H9 (cell line): Measurements from ENCODE around the gene GPR176. TPM values are rescaled to one million over a fixed set of nuclear protein-coding genes. Genes with fewer than 3 reads are reported as not detected.

Source experiments
- DNase-seq: peaks from one replicate; pipeline ENCODE4 v3.0.0-alpha.2; 2017
- H2AFZ ChIP-seq: one replicate; pipeline ENCODE4 v1.6.1; 2013; ENCODE audit warnings: mild to moderate bottlenecking, low read length, control low read depth, moderate library complexity
- H2AK5ac ChIP-seq: 2 replicates; pipeline ENCODE4 v1.6.1; 2013; ENCODE audit warnings: low read length, control low read depth, mixed read lengths; ENCODE audit not compliant: insufficient read length
- H2BK120ac ChIP-seq: one replicate; pipeline ENCODE4 v1.6.1; 2013; ENCODE audit warnings: low read depth, mild to moderate bottlenecking, low read length, control low read depth, inconsistent platforms; ENCODE audit not compliant: poor library complexity, severe bottlenecking
- H2BK12ac ChIP-seq: 2 replicates; pipeline ENCODE4 v1.6.1; 2013; ENCODE audit warnings: low read length, control low read depth, mixed read lengths, low read depth; ENCODE audit not compliant: insufficient read length
- H2BK15ac ChIP-seq: 2 replicates; pipeline ENCODE4 v1.6.1; 2013; ENCODE audit warnings: low read depth, low read length, control low read depth
- H2BK20ac ChIP-seq: one replicate; pipeline ENCODE4 v1.6.1; 2013; ENCODE audit warnings: low read depth, mild to moderate bottlenecking, low read length, control low read depth, inconsistent platforms; ENCODE audit not compliant: poor library complexity, severe bottlenecking
- H2BK5ac ChIP-seq: 2 replicates; pipeline ENCODE4 v1.6.1; 2013; ENCODE audit warnings: low read length, control low read depth, mixed read lengths; ENCODE audit not compliant: insufficient read length
- H3K14ac ChIP-seq: 2 replicates; pipeline ENCODE4 v1.6.1; 2013; ENCODE audit warnings: low read length, control low read depth; ENCODE audit not compliant: insufficient read depth
- H3K18ac ChIP-seq: 2 replicates; pipeline ENCODE4 v1.6.1; 2013; ENCODE audit warnings: low read depth, mild to moderate bottlenecking, mixed read lengths, low read length, control low read depth; ENCODE audit not compliant: insufficient read length
- H3K23ac ChIP-seq: 2 replicates; pipeline ENCODE4 v1.6.1; 2013; ENCODE audit warnings: low read length, control low read depth, mixed read lengths, low read depth; ENCODE audit not compliant: insufficient read length
- H3K23me2 ChIP-seq: 2 replicates; pipeline ENCODE4 v1.6.1; 2013; ENCODE audit warnings: low read depth, mild to moderate bottlenecking, mixed read lengths, low read length, control low read depth; ENCODE audit not compliant: insufficient read length, poor library complexity, severe bottlenecking
- H3K27ac ChIP-seq: 2 replicates; pipeline ENCODE4 v1.5.1; 2013; ENCODE audit warnings: low read length, control low read depth, mixed read lengths, low read depth; ENCODE audit not compliant: insufficient read length
- H3K27me3 ChIP-seq: 2 replicates; pipeline ENCODE4 v1.6.1; 2013; ENCODE audit warnings: low read length, control low read depth, inconsistent platforms; ENCODE audit not compliant: insufficient read depth
- H3K4ac ChIP-seq: 2 replicates; pipeline ENCODE4 v1.6.1; 2013; ENCODE audit warnings: low read depth, mild to moderate bottlenecking, control low read depth, inconsistent platforms, low read length, moderate library complexity
- H3K4me1 ChIP-seq: 2 replicates; pipeline ENCODE4 v1.6.1; 2013; ENCODE audit warnings: low read length, control low read depth, inconsistent platforms; ENCODE audit not compliant: insufficient read depth
- H3K4me2 ChIP-seq: 2 replicates; pipeline ENCODE4 v1.6.1; 2013; ENCODE audit warnings: low read length, control low read depth, mixed read lengths; ENCODE audit not compliant: insufficient read length, insufficient read depth
- H3K56ac ChIP-seq: 2 replicates; pipeline ENCODE4 v1.6.1; 2013; ENCODE audit warnings: low read depth, mild to moderate bottlenecking, mixed read lengths, low read length, control low read depth; ENCODE audit not compliant: insufficient read length
- H3K79me1 ChIP-seq: 2 replicates; pipeline ENCODE4 v1.6.1; 2013; ENCODE audit warnings: low read depth, mild to moderate bottlenecking, moderate library complexity, low read length, control low read depth, inconsistent platforms; ENCODE audit not compliant: insufficient read depth, poor library complexity, severe bottlenecking
- H3K79me2 ChIP-seq: 2 replicates; pipeline ENCODE4 v1.6.1; 2013; ENCODE audit warnings: low read length, control low read depth, inconsistent platforms; ENCODE audit not compliant: insufficient read depth
- H3K9ac ChIP-seq: 2 replicates; pipeline ENCODE4 v1.6.1; 2013; ENCODE audit warnings: low read length, control low read depth, mixed read lengths; ENCODE audit not compliant: insufficient read length; ENCODE audit errors: extremely low read depth
- H3K9me3 ChIP-seq: one replicate; pipeline ENCODE4 v1.6.1; 2013; ENCODE audit warnings: low read depth, low read length, inconsistent platforms; ENCODE audit not compliant: control insufficient read depth
- H3T11ph ChIP-seq: one replicate; pipeline ENCODE4 v1.6.1; 2013; ENCODE audit warnings: mild to moderate bottlenecking, low read length, control low read depth, inconsistent platforms
- H4K20me1 ChIP-seq: one replicate; pipeline ENCODE4 v1.6.1; 2013; ENCODE audit not compliant: control insufficient read depth, insufficient read length, insufficient read depth
- H4K5ac ChIP-seq: 2 replicates; pipeline ENCODE4 v1.6.1; 2013; ENCODE audit warnings: low read depth, mild to moderate bottlenecking, mixed read lengths, low read length, control low read depth; ENCODE audit not compliant: insufficient read length
- H4K8ac ChIP-seq: replicated peaks from 2 replicates; pipeline ENCODE4 v1.6.1; 2013; ENCODE audit warnings: low read length, control low read depth, mixed read lengths, low read depth; ENCODE audit not compliant: insufficient read length
- H4K91ac ChIP-seq: 2 replicates; pipeline ENCODE4 v1.6.1; 2013; ENCODE audit warnings: low read depth, mild to moderate bottlenecking, moderate library complexity, mixed read lengths, low read length, control low read depth; ENCODE audit not compliant: insufficient read length
- H3K27ac Mint-ChIP-seq, 3 experiments: 2 replicates in 2 of 3; 3 replicates in 1 of 3; pipeline ENCODE4 v1.8.0; 2020 to 2021; ENCODE audit warnings: mixed read lengths in 3 of 3, mild to moderate bottlenecking in 1 of 3, moderate library complexity in 1 of 3
- H3K27me3 Mint-ChIP-seq: 2 replicates; pipeline ENCODE4 v1.8.0; 2021; ENCODE audit warnings: low read depth, mild to moderate bottlenecking, moderate library complexity, mixed read lengths
- H3K36me3 Mint-ChIP-seq, 3 experiments: 2 replicates in 2 of 3; 3 replicates in 1 of 3; pipeline ENCODE4 v1.8.0; 2020 to 2021; ENCODE audit warnings: low read depth in 3 of 3, mixed read lengths in 3 of 3; ENCODE audit not compliant: insufficient read depth in 1 of 3
- H3K4me1 Mint-ChIP-seq, 2 experiments: 2 replicates each; pipeline ENCODE4 v1.8.0; 2020; ENCODE audit warnings: mixed read lengths in 2 of 2
- H3K4me3 Mint-ChIP-seq, 2 experiments: 2 replicates in 1 of 2; 3 replicates in 1 of 2; pipeline ENCODE4 v1.8.0; 2020 to 2021; ENCODE audit warnings: mild to moderate bottlenecking in 2 of 2, mixed read lengths in 2 of 2, moderate library complexity in 1 of 2
- H3K9me3 Mint-ChIP-seq, 2 experiments: 2 replicates in 1 of 2; 3 replicates in 1 of 2; pipeline ENCODE4 v1.8.0; 2020; ENCODE audit warnings: mild to moderate bottlenecking in 2 of 2, mixed read lengths in 2 of 2, moderate library complexity in 1 of 2
- WGBS: extraction: QIAGEN DNeasy Blood & Tissue Kit; methylation state at CpG from one replicate; pipeline ENCODE4 v1.1.7; 2013; ENCODE audit warnings: missing lambda C conversion rate, low lambda C conversion rate, mixed read lengths; ENCODE audit not compliant: insufficient read length; ENCODE audit errors: extremely low coverage; 5-methylcytosine and 5-hydroxymethylcytosine counted together
- total RNA-seq: library from RNA; stranded (reverse); gene quantifications from 2 replicates; pipeline ENCODE4 v1.2.1, GENCODE V29; 2021
- TF ChIP-seq, protein P1 (sequence below): fragments of 200-600 bp; sonication (generic); conservative IDR thresholded peaks from 3 replicates; pipeline ENCODE4 v1.8.0; 2021; ENCODE audit warnings: antibody characterized with exemption, mild to moderate bottlenecking

Gene GPR176
- total RNA-seq, 1 experiment from 2014 or later = 132 TPM

DNA sequence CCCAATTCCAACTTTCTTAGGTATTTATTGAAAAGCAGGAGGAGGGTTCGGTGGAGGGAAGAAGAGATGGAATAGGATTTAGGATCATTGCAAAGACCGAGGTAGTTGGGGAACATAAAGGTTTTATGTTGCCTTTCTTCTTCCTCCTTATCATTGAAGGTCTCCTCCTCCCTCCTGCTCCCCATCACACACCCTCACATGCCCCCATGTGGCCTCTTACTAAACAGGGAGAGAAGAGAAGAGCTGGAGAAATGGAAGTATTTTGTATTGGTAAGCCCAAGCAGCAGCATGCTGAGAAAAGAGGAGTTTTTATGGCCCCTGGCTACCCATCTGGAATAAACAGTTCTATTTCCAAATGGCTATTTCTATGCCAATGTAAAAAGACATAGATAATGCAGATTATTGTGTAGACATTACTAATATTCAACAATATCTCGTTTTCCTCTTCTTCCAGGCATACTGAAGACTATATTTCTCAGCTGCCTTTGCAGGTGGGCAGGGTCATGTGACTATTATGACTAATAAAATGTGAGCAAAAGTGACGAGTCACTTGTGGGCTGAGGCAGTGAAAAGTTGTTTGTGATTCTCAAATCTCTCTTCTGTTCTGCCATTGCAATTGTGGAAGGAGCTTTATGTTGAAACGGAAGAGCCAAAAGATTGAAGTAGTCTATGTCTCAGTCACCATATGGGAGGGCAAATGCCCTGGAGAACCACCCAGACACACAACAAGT lies 5.2 kb upstream of the GPR176 start:
- Histone ChIP-seq H2BK5ac (no peak overlapping the region), H3K14ac (no peak overlapping the region), H3T11ph (no peak overlapping the region), H4K91ac (no peak overlapping the region), H3K23me2 (peaks cover 2% of the 10 kb centered on the region), H3K4me2 (no peak overlapping the region), H3K79me1 (no peaks in the 10 kb centered on the region), H3K18ac (no peak overlapping the region), H4K20me1 (no peaks in the 10 kb centered on the region), H3K27me3 (no peaks in the 10 kb centered on the region), H3K4me1 (peaks cover 8% of the 10 kb centered on the region; the same call in 1 of the 2 replicates), H2AFZ (no peak overlapping the region), H3K23ac (no peak overlapping the region), H4K8ac (no peak overlapping the region), H3K27ac (peak overlapping the region; percentile 18), H4K5ac (no peak overlapping the region), H2BK20ac (no peak overlapping the region), H2BK120ac (no peak overlapping the region), H3K4ac (no peak overlapping the region), H2BK12ac (no peak overlapping the region), H3K79me2 (peaks cover under 1% of the 10 kb centered on the region; the same call in 1 of the 2 replicates), H3K56ac (no peak overlapping the region), H3K9me3 (no peaks in the 10 kb centered on the region), H2BK15ac (no peak overlapping the region), H2AK5ac (no peak overlapping the region), H3K9ac (no peak overlapping the region)
- H3K9me3 Mint-ChIP-seq = no peaks in the 10 kb centered on the region
- H3K36me3 Mint-ChIP-seq = no peaks in the 10 kb centered on the region
- H3K27me3 Mint-ChIP-seq = no peaks in the 10 kb centered on the region
- H3K4me3 Mint-ChIP-seq = no peak overlapping the region
- no CpG with 5 or more reads among the region's 5 CpGs for WGBS
- peaks cover 43 to 47% of the 10 kb centered on the region in 2 experiments for H3K4me1 Mint-ChIP-seq
- TF ChIP-seq, protein P1, sequence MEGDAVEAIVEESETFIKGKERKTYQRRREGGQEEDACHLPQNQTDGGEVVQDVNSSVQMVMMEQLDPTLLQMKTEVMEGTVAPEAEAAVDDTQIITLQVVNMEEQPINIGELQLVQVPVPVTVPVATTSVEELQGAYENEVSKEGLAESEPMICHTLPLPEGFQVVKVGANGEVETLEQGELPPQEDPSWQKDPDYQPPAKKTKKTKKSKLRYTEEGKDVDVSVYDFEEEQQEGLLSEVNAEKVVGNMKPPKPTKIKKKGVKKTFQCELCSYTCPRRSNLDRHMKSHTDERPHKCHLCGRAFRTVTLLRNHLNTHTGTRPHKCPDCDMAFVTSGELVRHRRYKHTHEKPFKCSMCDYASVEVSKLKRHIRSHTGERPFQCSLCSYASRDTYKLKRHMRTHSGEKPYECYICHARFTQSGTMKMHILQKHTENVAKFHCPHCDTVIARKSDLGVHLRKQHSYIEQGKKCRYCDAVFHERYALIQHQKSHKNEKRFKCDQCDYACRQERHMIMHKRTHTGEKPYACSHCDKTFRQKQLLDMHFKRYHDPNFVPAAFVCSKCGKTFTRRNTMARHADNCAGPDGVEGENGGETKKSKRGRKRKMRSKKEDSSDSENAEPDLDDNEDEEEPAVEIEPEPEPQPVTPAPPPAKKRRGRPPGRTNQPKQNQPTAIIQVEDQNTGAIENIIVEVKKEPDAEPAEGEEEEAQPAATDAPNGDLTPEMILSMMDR = peak; percentile 30; the same call in 2 of the 3 replicates
- DNase-seq = no peak
- H3K27ac Mint-ChIP-seq = no peak overlapping the region
